Panc1 (cell line): ENCODE measurements around the gene EFL1. TPM values are rescaled to one million over a fixed set of nuclear protein-coding genes. Genes with fewer than 3 reads are reported as not detected.

ENCODE experiments used
- ATAC-seq: fragments of 200-7000 bp; cut with Tn5 transposase; 2 replicates; pipeline ENCODE4 v1.9.1; 2020; ENCODE audit warnings: mild to moderate bottlenecking, moderate library complexity
- BruUV-seq: library from RNA; stranded (reverse); fragments of 400-500 nt; replicated peaks from 2 replicates; lab custom pipeline; 2021; lab: Mats Ljungman, UMichigan
- CTCF ChIA-PET: fragments of 300-600 bp; sonication (Branson Sonifier 250); formaldehyde crosslinking; loops from one replicate; lab custom pipeline; 2022; ENCODE audit warnings: antibody characterized with exemption; lab: Charles Lee
- POLR2A ChIA-PET: fragments of 300-600 bp; sonication (Branson Sonifier 250); formaldehyde crosslinking; loops from one replicate; lab custom pipeline; 2022; ENCODE audit warnings: antibody characterized with exemption; lab: Charles Lee
- DNase-seq: peaks from one replicate; pipeline ENCODE4 v3.0.0-alpha.2; 2010; ENCODE audit warnings: low read depth, low spot score
- H3K27ac ChIP-seq: 2 replicates; pipeline ENCODE4 v1.5.1; 2011; ENCODE audit warnings: mild to moderate bottlenecking, low read length, inconsistent platforms
- H3K27me3 ChIP-seq: fragments of 200-500 bp; sonication (Bioruptor generic); 2 replicates; pipeline ENCODE4 v1.6.0; 2014; ENCODE audit warnings: low read length, inconsistent platforms; ENCODE audit not compliant: control insufficient read depth, insufficient read depth
- H3K36me3 ChIP-seq: fragments of 200-500 bp; sonication (Bioruptor generic); 2 replicates; pipeline ENCODE4 v1.5.1; 2014; ENCODE audit warnings: inconsistent platforms, mild to moderate bottlenecking, low read length, moderate library complexity; ENCODE audit not compliant: control insufficient read depth, insufficient read depth
- H3K4me1 ChIP-seq: 2 replicates; pipeline ENCODE4 v1.5.1; 2011; ENCODE audit warnings: inconsistent platforms, mild to moderate bottlenecking, low read length, moderate library complexity; ENCODE audit not compliant: control insufficient read depth, insufficient read depth
- H3K4me3 ChIP-seq, 2 experiments: 2 replicates each; pipeline ENCODE4 v1.5.1; 2011 to 2012; ENCODE audit warnings: low read depth in 2 of 2, low read length in 2 of 2, mild to moderate bottlenecking in 2 of 2, inconsistent platforms in 1 of 2, moderate library complexity in 1 of 2
- H3K9me3 ChIP-seq: fragments of 200-500 bp; sonication (Bioruptor generic); 2 replicates; pipeline ENCODE4 v1.5.1; 2014; ENCODE audit warnings: low read depth, mild to moderate bottlenecking, inconsistent platforms, low read length, moderate library complexity; ENCODE audit not compliant: control insufficient read depth, insufficient read depth
- CTCF ChIP-seq: fragments of 450-650 bp; IDR thresholded peaks from 2 replicates; pipeline ENCODE4 v1.5.1; 2017; ENCODE audit warnings: mild to moderate bottlenecking
- POLR2AphosphoS5 ChIP-seq: IDR thresholded peaks from 2 replicates; pipeline ENCODE4 v1.6.1; 2012; ENCODE audit warnings: mild to moderate bottlenecking, low read depth, low read length, moderate library complexity
- REST ChIP-seq, 2 experiments: IDR thresholded peaks; 2 replicates each; pipeline ENCODE4 v1.6.1; 2011 to 2012; ENCODE audit warnings: low read depth in 2 of 2, control low read depth in 1 of 2, low read length in 1 of 2, mild to moderate bottlenecking in 1 of 2, moderate library complexity in 1 of 2; ENCODE audit not compliant: insufficient read depth in 1 of 2
- SIN3A ChIP-seq: IDR thresholded peaks from 2 replicates; pipeline ENCODE4 v1.6.1; 2012; ENCODE audit warnings: low read depth, mild to moderate bottlenecking, low read length, moderate library complexity, borderline replicate concordance; ENCODE audit not compliant: insufficient read depth
- TCF7L2 ChIP-seq: IDR thresholded peaks from 2 replicates; pipeline ENCODE4 v1.6.1; 2011; ENCODE audit warnings: mild to moderate bottlenecking, low read depth, low read length, inconsistent platforms
- in situ Hi-C: cut with HindIII; loops from 2 replicates; pipeline ENCODE4 v1.10.0; 2016; ENCODE audit warnings: low sequenced_read_pairs, low pct_unique_long_range_greater_than_20kb
- intact Hi-C: fragments of 100-400 bp; cut with micrococcal nuclease; formaldehyde crosslinking; loops from one replicate; pipeline ENCODE4 v1.10.0; 2022; ENCODE audit not compliant: unreplicated experiment
- total RNA-seq: library from RNA; stranded (reverse); gene quantifications from one replicate; pipeline ENCODE4 v1.2.1, GENCODE V29; 2021; ENCODE audit not compliant: unreplicated experiment

The EFL1 gene
- total RNA-seq, 1 experiment from 2014 or later: 20.2 TPM

- DNase-seq: no peak
- Histone ChIP-seq H3K36me3 (no peaks in the 10 kb centered on the region), H3K4me3 (no peak overlapping the region), H3K4me1 (no peaks in the 10 kb centered on the region), H3K27ac (no peak overlapping the region), H3K27me3 (no peaks in the 10 kb centered on the region), H3K9me3 (no peaks in the 10 kb centered on the region)
- ATAC-seq: no peak
- CTCF ChIA-PET: no interaction called here
- TF ChIP-seq TCF7L2: no peak
- no peak for TF ChIP-seq SIN3A
- no peak for TF ChIP-seq POLR2AphosphoS5
- TF ChIP-seq CTCF: no peak
- no peak for TF ChIP-seq REST (IDR thresholded peaks at IDR 0.05; ENCODE audit: insufficient read depth in 1 of 2, low read depth in 2 of 2, low read length in 1 of 2)
- POLR2A ChIA-PET: no interaction called here
- BruUV-seq: no TSS peak
- in situ Hi-C loops: no loop called here
- intact Hi-C loops: no loop called here
Measured at GRCh38 chr15:82126346-82126745, 136.2 kb downstream of the EFL1 start.

GRCh38 chr15:82124331-82125263 lies 137.9 kb downstream of the EFL1 start:
- H3K27ac ChIP-seq: no peak overlapping the region
- CTCF ChIA-PET: no interaction called here
- in situ Hi-C loops (no loop called here), intact Hi-C loops (no loop called here)
- DNase-seq (no peak), ATAC-seq (no peak)
- BruUV-seq: no TSS peak
- no peak overlapping the region for H3K4me3 ChIP-seq
- no peaks in the 10 kb centered on the region for H3K4me1 ChIP-seq
- H3K9me3 ChIP-seq: no peaks in the 10 kb centered on the region
- POLR2A ChIA-PET: no interaction called here
- no peaks in the 10 kb centered on the region for H3K36me3 ChIP-seq
- H3K27me3 ChIP-seq: no peaks in the 10 kb centered on the region
- no peak for TF ChIP-seq TCF7L2
- no peak for TF ChIP-seq SIN3A
- no peak for TF ChIP-seq CTCF
- TF ChIP-seq POLR2AphosphoS5: no peak
- TF ChIP-seq REST (IDR thresholded peaks at IDR 0.05; ENCODE audit: insufficient read depth in 1 of 2, low read depth in 2 of 2, low read length in 1 of 2): no peak
